ENCODE results near the gene LARP6. TPM values are rescaled to one million over a fixed set of nuclear protein-coding genes. Genes with fewer than 3 reads are reported as not detected.

The LARP6 gene
- total RNA-seq, 1 donor from 2014 or later: 22.6 TPM

DNA sequence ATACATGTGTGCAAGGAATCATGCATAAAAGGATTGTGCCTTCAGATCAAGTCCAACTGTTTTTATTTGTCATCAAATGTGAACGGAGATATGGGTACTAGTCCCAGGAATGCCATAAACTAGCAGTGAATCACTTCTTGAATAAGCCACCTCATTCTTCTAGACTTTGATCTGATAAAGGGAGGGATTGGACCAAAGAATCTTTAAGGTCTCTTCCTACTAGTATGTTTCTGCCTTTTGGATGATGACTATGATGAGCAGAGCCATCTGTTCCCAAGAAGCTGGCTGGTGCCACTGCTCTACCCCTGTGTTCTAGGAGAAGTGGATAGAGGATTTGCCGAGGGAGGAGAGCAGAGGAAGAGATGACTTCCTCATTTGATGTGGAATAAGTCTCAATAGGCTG is 61.8 kb downstream of the LARP6 start:
- Mint-ChIP-seq H3K4me3 (ENCODE audit: low read depth) (no peak overlapping the region), H3K27ac (no peak overlapping the region), H3K27me3 (peaks cover 10% of the 10 kb centered on the region), H3K4me1 (ENCODE audit: low read depth) (peaks cover 4% of the 10 kb centered on the region), H3K36me3 (ENCODE audit: insufficient read depth) (no peaks in the 10 kb centered on the region), H3K9me3 (ENCODE audit: low read depth) (no peaks in the 10 kb centered on the region)
- TF ChIP-seq, protein P1, sequence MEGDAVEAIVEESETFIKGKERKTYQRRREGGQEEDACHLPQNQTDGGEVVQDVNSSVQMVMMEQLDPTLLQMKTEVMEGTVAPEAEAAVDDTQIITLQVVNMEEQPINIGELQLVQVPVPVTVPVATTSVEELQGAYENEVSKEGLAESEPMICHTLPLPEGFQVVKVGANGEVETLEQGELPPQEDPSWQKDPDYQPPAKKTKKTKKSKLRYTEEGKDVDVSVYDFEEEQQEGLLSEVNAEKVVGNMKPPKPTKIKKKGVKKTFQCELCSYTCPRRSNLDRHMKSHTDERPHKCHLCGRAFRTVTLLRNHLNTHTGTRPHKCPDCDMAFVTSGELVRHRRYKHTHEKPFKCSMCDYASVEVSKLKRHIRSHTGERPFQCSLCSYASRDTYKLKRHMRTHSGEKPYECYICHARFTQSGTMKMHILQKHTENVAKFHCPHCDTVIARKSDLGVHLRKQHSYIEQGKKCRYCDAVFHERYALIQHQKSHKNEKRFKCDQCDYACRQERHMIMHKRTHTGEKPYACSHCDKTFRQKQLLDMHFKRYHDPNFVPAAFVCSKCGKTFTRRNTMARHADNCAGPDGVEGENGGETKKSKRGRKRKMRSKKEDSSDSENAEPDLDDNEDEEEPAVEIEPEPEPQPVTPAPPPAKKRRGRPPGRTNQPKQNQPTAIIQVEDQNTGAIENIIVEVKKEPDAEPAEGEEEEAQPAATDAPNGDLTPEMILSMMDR (IDR thresholded peaks at IDR 0.05; ENCODE audit: unreplicated experiment): no peak
- DNase-seq (ENCODE audit: low spot score, unreplicated experiment): no peak

GRCh38 chr15:70791259-70791658 is 62.7 kb downstream of the LARP6 start:
- Mint-ChIP-seq H3K4me1 (ENCODE audit: low read depth) (peaks cover 4% of the 10 kb centered on the region), H3K4me3 (ENCODE audit: low read depth) (no peak overlapping the region), H3K9me3 (ENCODE audit: low read depth) (no peaks in the 10 kb centered on the region), H3K27me3 (peaks cover 10% of the 10 kb centered on the region), H3K36me3 (ENCODE audit: insufficient read depth) (no peaks in the 10 kb centered on the region), H3K27ac (no peak overlapping the region)
- DNase-seq (ENCODE audit: low spot score, unreplicated experiment): no peak
- TF ChIP-seq, protein P1 (IDR thresholded peaks at IDR 0.05; ENCODE audit: unreplicated experiment): no peak

DNA sequence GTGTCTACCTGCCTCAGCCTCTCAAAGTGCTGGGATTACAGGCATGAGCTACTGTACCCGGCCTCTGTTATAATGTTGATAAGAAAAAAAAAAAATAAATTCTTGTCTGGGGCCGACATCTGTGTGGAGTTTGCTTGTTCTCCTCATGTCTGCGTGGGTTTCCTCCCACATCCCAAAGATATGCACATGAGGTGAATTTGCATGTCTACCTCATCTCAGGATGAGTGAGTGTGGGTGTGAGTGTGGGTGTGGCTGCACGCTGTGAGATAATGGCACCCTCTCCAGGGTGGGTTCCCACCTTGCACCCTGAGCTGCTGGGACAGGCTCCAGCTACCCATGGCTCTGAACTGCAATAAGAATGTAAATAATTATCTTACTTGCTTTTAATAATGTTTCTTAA is 64.7 kb downstream of the LARP6 start:
- Mint-ChIP-seq H3K27ac (no peak overlapping the region), H3K9me3 (ENCODE audit: low read depth) (no peaks in the 10 kb centered on the region), H3K4me3 (ENCODE audit: low read depth) (no peak overlapping the region), H3K36me3 (ENCODE audit: insufficient read depth) (no peaks in the 10 kb centered on the region), H3K27me3 (peaks cover 14% of the 10 kb centered on the region), H3K4me1 (ENCODE audit: low read depth) (peaks cover 4% of the 10 kb centered on the region)
- TF ChIP-seq, protein P1 (IDR thresholded peaks at IDR 0.05; ENCODE audit: unreplicated experiment): no peak
- DNase-seq (ENCODE audit: low spot score, unreplicated experiment): no peak

DNA sequence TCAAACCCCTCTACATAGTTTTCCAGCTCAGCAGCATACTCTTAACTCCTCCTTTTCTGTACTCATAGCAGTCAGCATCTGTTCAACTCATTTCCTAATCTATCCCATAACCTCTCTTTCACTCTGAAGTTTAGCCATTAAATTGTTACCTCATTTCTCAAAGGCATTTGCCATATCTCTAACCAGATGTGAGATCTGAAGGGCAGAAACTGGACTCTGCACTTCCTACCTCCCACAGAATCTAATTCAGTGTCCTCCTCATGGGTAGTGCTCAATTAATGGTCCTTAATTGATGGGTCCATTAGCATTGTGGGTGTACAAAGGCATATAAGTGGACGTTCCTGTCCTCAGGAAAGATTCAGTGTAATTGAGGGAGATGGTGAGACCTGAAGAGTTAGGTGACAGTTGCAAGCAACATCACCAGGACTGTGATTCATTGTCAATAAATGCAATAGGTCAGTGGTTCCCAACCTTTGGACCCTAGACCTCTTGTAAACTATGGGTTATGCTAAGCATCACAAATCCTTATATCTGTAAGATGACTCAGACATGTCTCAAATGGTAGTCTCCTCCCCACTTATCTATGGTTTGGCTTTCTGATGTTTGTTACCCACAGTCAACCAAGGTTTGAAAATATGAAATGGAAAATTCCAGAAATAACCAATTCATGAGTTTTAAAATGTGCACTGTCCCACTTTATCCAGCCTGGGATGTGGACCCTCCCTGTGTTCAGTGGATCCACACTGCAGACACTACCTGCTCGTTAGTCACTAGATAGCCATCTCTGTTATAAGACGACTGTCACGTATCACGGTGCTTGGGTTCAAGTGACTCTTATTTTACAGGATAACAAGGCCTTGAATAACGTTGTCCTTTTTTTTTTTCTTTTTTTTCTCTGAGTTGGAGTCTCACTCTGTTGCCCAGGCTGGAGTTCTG is 65.6 kb downstream of the LARP6 start:
- H3K36me3 Mint-ChIP-seq (ENCODE audit: insufficient read depth): no peaks in the 10 kb centered on the region
- H3K4me3 Mint-ChIP-seq (ENCODE audit: low read depth): no peak overlapping the region
- TF ChIP-seq, protein P1 (IDR thresholded peaks at IDR 0.05; ENCODE audit: unreplicated experiment): no peak
- H3K9me3 Mint-ChIP-seq (ENCODE audit: low read depth): no peaks in the 10 kb centered on the region
- peaks cover 4% of the 10 kb centered on the region for H3K4me1 Mint-ChIP-seq (ENCODE audit: low read depth)
- H3K27me3 Mint-ChIP-seq: peaks cover 19% of the 10 kb centered on the region
- no peak for DNase-seq (ENCODE audit: low spot score, unreplicated experiment)
- H3K27ac Mint-ChIP-seq: no peak overlapping the region

DNA sequence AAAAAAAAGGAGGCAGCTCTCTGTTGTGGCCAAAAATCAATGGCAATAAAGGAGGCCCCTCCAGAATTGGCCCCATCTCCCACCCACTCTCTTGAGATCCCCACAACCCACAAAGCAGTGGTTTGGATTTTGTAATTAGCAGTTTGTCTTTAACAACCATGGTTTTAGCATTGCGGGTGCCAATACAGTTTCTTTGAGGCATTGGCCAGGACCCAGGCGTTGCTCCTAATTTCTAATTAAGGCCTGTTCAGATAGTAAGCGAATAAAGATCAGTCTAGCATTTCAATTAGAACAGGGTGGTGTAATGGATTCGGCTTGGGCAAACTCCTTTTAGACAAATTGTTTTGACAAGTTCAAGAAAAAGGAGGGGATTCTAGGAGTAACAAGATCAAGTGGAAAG is 67.0 kb downstream of the LARP6 start:
- Mint-ChIP-seq H3K4me3 (ENCODE audit: low read depth) (no peak overlapping the region), H3K36me3 (ENCODE audit: insufficient read depth) (no peaks in the 10 kb centered on the region), H3K27ac (no peak overlapping the region), H3K27me3 (peaks cover 17% of the 10 kb centered on the region), H3K9me3 (ENCODE audit: low read depth) (no peaks in the 10 kb centered on the region), H3K4me1 (ENCODE audit: low read depth) (peaks cover 4% of the 10 kb centered on the region)
- TF ChIP-seq, protein P1 (IDR thresholded peaks at IDR 0.05; ENCODE audit: unreplicated experiment): no peak
- DNase-seq (ENCODE audit: low spot score, unreplicated experiment): no peak
